GM23338 (cell line): ENCODE data around the gene CIDEB. TPM values are rescaled to one million over a fixed set of nuclear protein-coding genes. Genes with fewer than 3 reads are reported as not detected.

ENCODE experiments used
- ATAC-seq: fragments of 200-7000 bp; cut with Tn5 transposase; 3 replicates; pipeline ENCODE4 v1.9.1; 2020
- DNase-seq: peaks from one replicate; pipeline ENCODE4 v3.0.0-alpha.2; 2015; ENCODE audit warnings: low spot score
- H2AFZ ChIP-seq: fragments of 200-600 bp; sonication (generic); 2 replicates; pipeline ENCODE4 v1.8.0; 2016; ENCODE audit warnings: antibody characterized with exemption, mild to moderate bottlenecking, moderate library complexity
- H3F3A ChIP-seq: fragments of 200-600 bp; sonication (generic); replicated peaks from 2 replicates; pipeline ENCODE4 v1.8.0; 2017; ENCODE audit warnings: antibody characterized with exemption, mixed run types, low read depth
- H3K27ac ChIP-seq: fragments of 200-600 bp; sonication (generic); 2 replicates; pipeline ENCODE4 v1.6.1; 2016; ENCODE audit warnings: low read depth
- H3K27me3 ChIP-seq: fragments of 200-600 bp; sonication (generic); 2 replicates; pipeline ENCODE4 v1.8.0; 2016; ENCODE audit warnings: mild to moderate bottlenecking, mixed run types, moderate library complexity; ENCODE audit not compliant: insufficient read depth
- H3K36me3 ChIP-seq: fragments of 200-600 bp; sonication (generic); 2 replicates; pipeline ENCODE4 v1.8.0; 2016; ENCODE audit warnings: mild to moderate bottlenecking; ENCODE audit not compliant: insufficient read depth
- H3K4me1 ChIP-seq: fragments of 200-600 bp; sonication (generic); 2 replicates; pipeline ENCODE4 v1.8.0; 2016; ENCODE audit warnings: mild to moderate bottlenecking, moderate library complexity; ENCODE audit not compliant: insufficient read depth
- H3K4me2 ChIP-seq: fragments of 200-600 bp; sonication (generic); 2 replicates; pipeline ENCODE4 v1.7.1; 2017; ENCODE audit warnings: mixed run types
- H3K4me3 ChIP-seq: fragments of 200-600 bp; sonication (generic); 2 replicates; pipeline ENCODE4 v1.6.1; 2016; ENCODE audit warnings: mixed run types
- H3K79me2 ChIP-seq: fragments of 200-600 bp; sonication (generic); replicated peaks from 2 replicates; pipeline ENCODE4 v1.8.0; 2017; ENCODE audit warnings: mild to moderate bottlenecking; ENCODE audit not compliant: insufficient read depth
- H3K9me2 ChIP-seq: fragments of 200-600 bp; sonication (generic); 2 replicates; pipeline ENCODE4 v1.8.0; 2017; ENCODE audit not compliant: insufficient read depth
- H4K20me1 ChIP-seq: fragments of 200-600 bp; sonication (generic); replicated peaks from 2 replicates; pipeline ENCODE4 v1.8.0; 2017; ENCODE audit warnings: mild to moderate bottlenecking; ENCODE audit not compliant: insufficient read depth
- H3K27ac Mint-ChIP-seq: 2 replicates; pipeline ENCODE4 v1.8.0; 2020; ENCODE audit warnings: inconsistent platforms, mild to moderate bottlenecking, moderate library complexity, mixed read lengths
- H3K27me3 Mint-ChIP-seq: 3 replicates; pipeline ENCODE4 v1.8.0; 2022; ENCODE audit warnings: low read depth, mild to moderate bottlenecking, moderate library complexity, mixed read lengths, inconsistent platforms; ENCODE audit not compliant: insufficient read depth, poor library complexity
- H3K36me3 Mint-ChIP-seq: 3 replicates; pipeline ENCODE4 v1.8.0; 2021; ENCODE audit warnings: low read depth, mild to moderate bottlenecking, inconsistent platforms, moderate library complexity, mixed read lengths
- H3K4me1 Mint-ChIP-seq: 3 replicates; pipeline ENCODE4 v1.8.0; 2020; ENCODE audit warnings: mild to moderate bottlenecking, inconsistent platforms, mixed read lengths
- H3K4me3 Mint-ChIP-seq: 3 replicates; pipeline ENCODE4 v1.8.0; 2021; ENCODE audit warnings: moderate library complexity, mild to moderate bottlenecking, inconsistent platforms, mixed read lengths
- H3K9me3 Mint-ChIP-seq: 3 replicates; pipeline ENCODE4 v1.8.0; 2020; ENCODE audit warnings: moderate library complexity, mild to moderate bottlenecking, inconsistent platforms, mixed read lengths
- CREB1 ChIP-seq: fragments of 250-450 bp; sonication (Bioruptor Pico); IDR thresholded peaks from 2 replicates; pipeline ENCODE4 v1.5.0; 2020; ENCODE audit warnings: low read depth, mild to moderate bottlenecking, moderate library complexity
- EZH2 ChIP-seq: fragments of 200-600 bp; sonication (generic); IDR thresholded peaks from one replicate; pipeline ENCODE4 v1.8.0; 2017; ENCODE audit warnings: antibody characterized with exemption, mild to moderate bottlenecking, low read depth; ENCODE audit not compliant: unreplicated experiment
- POLR2AphosphoS5 ChIP-seq: IDR thresholded peaks from 2 replicates; pipeline ENCODE4 v1.6.1; 2016; ENCODE audit warnings: antibody characterized with exemption, low read depth
- ZNF114 ChIP-seq: fragments of 250-450 bp; sonication (Bioruptor Pico); IDR thresholded peaks from 2 replicates; pipeline ENCODE4 v1.5.0; 2020; ENCODE audit warnings: mild to moderate bottlenecking, moderate library complexity
- ZNF331 ChIP-seq: fragments of 250-450 bp; sonication (Bioruptor Pico); IDR thresholded peaks from 2 replicates; pipeline ENCODE4 v1.5.0; 2020; ENCODE audit warnings: low read depth, mild to moderate bottlenecking, moderate library complexity
- polyA plus RNA-seq: library from polyadenylated mRNA; unstranded; fragments of >200 nt; fragmentation: Nextera tagmentation; extraction: Ambion mirVana; gene quantifications from 2 replicates; pipeline ENCODE4 v1.2.1, GENCODE V29; 2016
- total RNA-seq: library from RNA; depleted of rRNA; stranded (reverse); fragments of >200 nt; shearing (Covaris generic); gene quantifications from 2 replicates; pipeline ENCODE4 v1.2.3, GENCODE V29; 2014
- TF ChIP-seq, protein P1 (sequence below): IDR thresholded peaks from one replicate; pipeline ENCODE4 v1.6.1; 2018; ENCODE audit warnings: antibody characterized with exemption; ENCODE audit not compliant: unreplicated experiment

CIDEB gene
- total and polyA plus RNA-seq, 2 experiments from 2014 or later = 3.4 to 4.6 TPM

GRCh38 chr14:24281636-24282035 is 26.1 kb downstream of the CIDEB start:
- H4K20me1 ChIP-seq = no peaks in the 10 kb centered on the region; the same call in 1 of the 2 replicates
- H3K27me3 ChIP-seq = no peaks in the 10 kb centered on the region
- no peak overlapping the region for H3K4me3 ChIP-seq
- DNase-seq = no peak
- Mint-ChIP-seq H3K9me3 (no peaks in the 10 kb centered on the region), H3K27me3 (peaks cover 10% of the 10 kb centered on the region), H3K4me1 (no peaks in the 10 kb centered on the region; the same call in 2 of the 3 replicates), H3K27ac (no peak overlapping the region), H3K4me3 (no peak overlapping the region), H3K36me3 (no peaks in the 10 kb centered on the region; the same call in 2 of the 3 replicates)
- no peaks in the 10 kb centered on the region for H3F3A ChIP-seq
- H2AFZ ChIP-seq = no peak overlapping the region
- no peak for ATAC-seq
- H3K79me2 ChIP-seq = no peaks in the 10 kb centered on the region
- H3K27ac ChIP-seq = no peak overlapping the region
- TF ChIP-seq EZH2 = no peak
- no peaks in the 10 kb centered on the region for H3K4me1 ChIP-seq
- H3K36me3 ChIP-seq = no peaks in the 10 kb centered on the region
- H3K9me2 ChIP-seq = no peaks in the 10 kb centered on the region
- H3K4me2 ChIP-seq = no peak overlapping the region

DNA sequence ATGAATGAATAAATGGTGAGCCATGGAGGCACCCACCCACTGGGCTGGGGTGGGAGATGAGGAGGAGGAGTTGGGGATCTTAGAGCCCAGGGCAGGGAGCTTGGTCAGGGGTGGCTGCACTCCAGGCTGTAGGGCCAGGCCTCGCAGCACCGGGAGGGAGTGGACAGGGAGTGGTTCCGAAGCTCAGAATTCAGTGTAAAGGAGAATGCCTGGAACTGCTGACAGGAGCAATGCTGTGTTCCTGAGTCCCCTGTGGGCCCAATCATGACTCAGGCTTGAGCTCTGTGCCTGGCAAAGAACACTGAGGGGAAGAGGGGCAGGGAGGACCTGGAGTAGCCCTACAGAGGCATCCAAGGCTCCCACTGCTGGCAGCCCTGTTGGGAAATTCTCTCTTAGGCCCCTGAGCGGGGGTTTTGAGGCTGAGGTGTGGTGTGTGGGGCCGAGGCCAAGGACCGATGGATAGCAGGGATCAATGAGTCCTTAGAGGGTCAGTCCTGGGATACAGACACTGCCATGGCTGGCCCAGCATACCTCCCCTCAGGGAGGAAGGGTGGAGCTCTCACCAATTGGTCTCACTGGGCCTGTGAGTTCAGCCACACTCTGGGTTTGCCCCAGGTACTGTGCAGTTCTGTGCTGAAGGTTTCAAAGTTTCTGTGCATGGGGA is 26.8 kb downstream of the CIDEB start:
- no peak overlapping the region for H2AFZ ChIP-seq
- ATAC-seq (no peak), DNase-seq (no peak)
- H3K4me1 ChIP-seq = no peaks in the 10 kb centered on the region
- H3K36me3 ChIP-seq = no peaks in the 10 kb centered on the region
- Mint-ChIP-seq H3K36me3 (no peaks in the 10 kb centered on the region), H3K4me1 (no peaks in the 10 kb centered on the region; the same call in 2 of the 3 replicates), H3K27ac (0 out of 2 replicates have a peak overlapping the region, but pooled peaks have one; percentile 8), H3K9me3 (no peaks in the 10 kb centered on the region), H3K27me3 (peaks cover 8% of the 10 kb centered on the region), H3K4me3 (no peak overlapping the region)
- TF ChIP-seq CREB1 (CRISPR knock-in tag) (no peak), ZNF331 (no peak), POLR2AphosphoS5 (no peak), ZNF114 (CRISPR knock-in tag) (no peak)
- TF ChIP-seq, protein P1, sequence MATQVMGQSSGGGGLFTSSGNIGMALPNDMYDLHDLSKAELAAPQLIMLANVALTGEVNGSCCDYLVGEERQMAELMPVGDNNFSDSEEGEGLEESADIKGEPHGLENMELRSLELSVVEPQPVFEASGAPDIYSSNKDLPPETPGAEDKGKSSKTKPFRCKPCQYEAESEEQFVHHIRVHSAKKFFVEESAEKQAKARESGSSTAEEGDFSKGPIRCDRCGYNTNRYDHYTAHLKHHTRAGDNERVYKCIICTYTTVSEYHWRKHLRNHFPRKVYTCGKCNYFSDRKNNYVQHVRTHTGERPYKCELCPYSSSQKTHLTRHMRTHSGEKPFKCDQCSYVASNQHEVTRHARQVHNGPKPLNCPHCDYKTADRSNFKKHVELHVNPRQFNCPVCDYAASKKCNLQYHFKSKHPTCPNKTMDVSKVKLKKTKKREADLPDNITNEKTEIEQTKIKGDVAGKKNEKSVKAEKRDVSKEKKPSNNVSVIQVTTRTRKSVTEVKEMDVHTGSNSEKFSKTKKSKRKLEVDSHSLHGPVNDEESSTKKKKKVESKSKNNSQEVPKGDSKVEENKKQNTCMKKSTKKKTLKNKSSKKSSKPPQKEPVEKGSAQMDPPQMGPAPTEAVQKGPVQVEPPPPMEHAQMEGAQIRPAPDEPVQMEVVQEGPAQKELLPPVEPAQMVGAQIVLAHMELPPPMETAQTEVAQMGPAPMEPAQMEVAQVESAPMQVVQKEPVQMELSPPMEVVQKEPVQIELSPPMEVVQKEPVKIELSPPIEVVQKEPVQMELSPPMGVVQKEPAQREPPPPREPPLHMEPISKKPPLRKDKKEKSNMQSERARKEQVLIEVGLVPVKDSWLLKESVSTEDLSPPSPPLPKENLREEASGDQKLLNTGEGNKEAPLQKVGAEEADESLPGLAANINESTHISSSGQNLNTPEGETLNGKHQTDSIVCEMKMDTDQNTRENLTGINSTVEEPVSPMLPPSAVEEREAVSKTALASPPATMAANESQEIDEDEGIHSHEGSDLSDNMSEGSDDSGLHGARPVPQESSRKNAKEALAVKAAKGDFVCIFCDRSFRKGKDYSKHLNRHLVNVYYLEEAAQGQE = no peak
- H3K27ac ChIP-seq = no peak overlapping the region
- no peaks in the 10 kb centered on the region for H3K79me2 ChIP-seq
- no peaks in the 10 kb centered on the region for H3K27me3 ChIP-seq
- no peaks in the 10 kb centered on the region for H3K9me2 ChIP-seq
- H3K4me2 ChIP-seq = no peak overlapping the region
- H3K4me3 ChIP-seq = no peak overlapping the region
- H4K20me1 ChIP-seq = no peaks in the 10 kb centered on the region; the same call in 1 of the 2 replicates
- no peaks in the 10 kb centered on the region for H3F3A ChIP-seq
